ENCODE results near the gene TMEM233. TPM values are rescaled to one million over a fixed set of nuclear protein-coding genes. Genes with fewer than 3 reads are reported as not detected.

The TMEM233 gene
- polyA plus RNA-seq, 1 of the 3 experiments (the other 2 are of a cell fraction) = 2.6 TPM

DNA sequence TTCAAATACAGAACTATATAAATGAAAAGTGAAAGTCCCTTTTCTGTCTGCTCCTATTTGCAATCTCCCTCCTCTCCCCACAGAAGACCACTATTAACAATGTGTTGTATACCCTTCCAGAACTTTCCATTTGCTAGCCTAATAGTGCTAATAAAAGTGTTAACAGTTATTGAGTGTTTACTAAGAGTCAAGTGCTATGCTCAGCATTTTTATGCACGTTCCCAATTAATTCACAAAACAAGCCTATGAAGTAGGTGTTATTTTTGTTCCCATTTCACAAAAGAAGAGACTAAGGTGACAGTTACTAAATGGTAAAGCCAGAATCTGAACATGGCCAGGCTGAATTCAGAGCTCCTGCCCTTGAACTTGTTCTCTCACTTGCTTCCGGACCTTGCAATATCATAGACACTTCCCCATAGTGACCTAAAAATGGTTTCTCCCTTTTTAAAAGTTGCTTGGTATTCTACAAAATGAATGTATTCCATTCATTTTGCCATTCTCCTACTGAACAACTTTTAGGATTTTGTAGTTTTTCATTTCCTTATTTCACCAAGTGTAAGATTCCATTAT, 72.7 kb downstream of the TMEM233 start:
- H2AFZ ChIP-seq (ENCODE audit: low read depth) = no peak overlapping the region
- no peak overlapping the region for H3K27ac ChIP-seq (ENCODE audit: low read depth in 2 of 2, low read length in 1 of 2)
- no peaks in the 10 kb centered on the region for H3K27me3 ChIP-seq (ENCODE audit: insufficient read depth)
- H3K79me2 ChIP-seq (ENCODE audit: insufficient read depth) = peaks cover 35% of the 10 kb centered on the region
- no peak overlapping the region for H3K4me2 ChIP-seq
- POLR2A ChIA-PET = interaction anchor here (0.6 kb wide), 1 partner anchor 1682 kb away, joined by 7 read pairs; no protein-coding TSS in a partner anchor
- 79% methylated on average over 2 of the region's 2 CpGs for WGBS (ENCODE audit: low lambda C conversion rate)
- H3K9me2 ChIP-seq = no peaks in the 10 kb centered on the region
- no peaks in the 10 kb centered on the region for H4K20me1 ChIP-seq (ENCODE audit: insufficient read depth)
- TF ChIP-seq RAD21 (IDR thresholded peaks at IDR 0.05; ENCODE audit: low read length) (no peak), ZBTB33 (IDR thresholded peaks at IDR 0.05; ENCODE audit: borderline replicate concordance, low read depth) (no peak), USF2 (IDR thresholded peaks at IDR 0.05; ENCODE audit: borderline replicate concordance, low read depth, low read length) (no peak), CHD2 (IDR thresholded peaks at IDR 0.05; ENCODE audit: low read length, partially characterized antibody) (no peak), RCOR1 (IDR thresholded peaks at IDR 0.05; ENCODE audit: low read length) (no peak), MXI1 (IDR thresholded peaks at IDR 0.05; ENCODE audit: low read depth, low read length) (no peak), CTCF (IDR thresholded peaks at IDR 0.05) (no peak), EP300 (IDR thresholded peaks at IDR 0.05; ENCODE audit: borderline replicate concordance in 1 of 2, low read depth in 1 of 2, low read length in 1 of 2) (no peak), TCF12 (IDR thresholded peaks at IDR 0.05) (no peak), FOXJ3 (CRISPR knock-in tag; IDR thresholded peaks at IDR 0.05) (no peak), FOSL2 (IDR thresholded peaks at IDR 0.05; ENCODE audit: borderline replicate concordance, low read depth) (no peak), NFIC (IDR thresholded peaks at IDR 0.05; ENCODE audit: borderline replicate concordance) (no peak)
- TF ChIP-seq, protein P1, sequence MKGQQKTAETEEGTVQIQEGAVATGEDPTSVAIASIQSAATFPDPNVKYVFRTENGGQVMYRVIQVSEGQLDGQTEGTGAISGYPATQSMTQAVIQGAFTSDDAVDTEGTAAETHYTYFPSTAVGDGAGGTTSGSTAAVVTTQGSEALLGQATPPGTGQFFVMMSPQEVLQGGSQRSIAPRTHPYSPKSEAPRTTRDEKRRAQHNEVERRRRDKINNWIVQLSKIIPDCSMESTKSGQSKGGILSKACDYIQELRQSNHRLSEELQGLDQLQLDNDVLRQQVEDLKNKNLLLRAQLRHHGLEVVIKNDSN (IDR thresholded peaks at IDR 0.05; ENCODE audit: borderline replicate concordance, low read depth) = no peak
- TF ChIP-seq, protein P2, sequence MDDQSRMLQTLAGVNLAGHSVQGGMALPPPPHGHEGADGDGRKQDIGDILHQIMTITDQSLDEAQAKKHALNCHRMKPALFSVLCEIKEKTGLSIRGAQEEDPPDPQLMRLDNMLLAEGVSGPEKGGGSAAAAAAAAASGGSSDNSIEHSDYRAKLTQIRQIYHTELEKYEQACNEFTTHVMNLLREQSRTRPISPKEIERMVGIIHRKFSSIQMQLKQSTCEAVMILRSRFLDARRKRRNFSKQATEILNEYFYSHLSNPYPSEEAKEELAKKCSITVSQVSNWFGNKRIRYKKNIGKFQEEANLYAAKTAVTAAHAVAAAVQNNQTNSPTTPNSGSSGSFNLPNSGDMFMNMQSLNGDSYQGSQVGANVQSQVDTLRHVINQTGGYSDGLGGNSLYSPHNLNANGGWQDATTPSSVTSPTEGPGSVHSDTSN (IDR thresholded peaks at IDR 0.05) = no peak
- DNase-seq = no peak
- H3K9ac ChIP-seq = no peak overlapping the region
- no peak overlapping the region for H3K4me3 ChIP-seq (ENCODE audit: low read depth in 2 of 2, low read length in 1 of 2)
- H3F3A ChIP-seq (replicated peaks; ENCODE audit: insufficient read depth) = peaks cover 4% of the 10 kb centered on the region
- peaks cover 12 to 13% of the 10 kb centered on the region in 2 experiments for H3K36me3 ChIP-seq (replicated peaks in 1 of 2; ENCODE audit: control insufficient read depth in 1 of 2, insufficient read depth in 2 of 2, low read length in 1 of 2)
- no peaks in the 10 kb centered on the region for H3K9me3 ChIP-seq
- CTCF ChIA-PET = interaction anchor here (1.8 kb wide), 1 partner anchor 17 kb away, joined by 10 read pairs; no protein-coding TSS in a partner anchor
- peaks cover 6 to 7% of the 10 kb centered on the region in 2 experiments; a peak in 3 of 4 replicates for H3K4me1 ChIP-seq (ENCODE audit: control insufficient read depth in 1 of 2, insufficient read depth in 2 of 2, low read depth in 1 of 2, low read length in 1 of 2)
